Right lobe of liver (tissue), 6 donors: ENCODE results near the gene MB21D2. TPM values are rescaled to one million over a fixed set of nuclear protein-coding genes. Genes with fewer than 3 reads are reported as not detected.

Source experiments
- ATAC-seq, 4 donors: fragments of 200-7000 bp; cut with Tn5 transposase; one replicate each; pipeline ENCODE4 v1.9.1; 2020; ENCODE audit warnings: mild to moderate bottlenecking in 4 of 4, moderate library complexity in 4 of 4
- DNase-seq, 3 donors: peaks; one replicate each; pipeline ENCODE4 v3.0.0-alpha.2; 2020
- H3K27ac ChIP-seq, 3 donors: fragments of 200-600 bp; one replicate each; pipeline ENCODE4 v1.8.0; 2022
- H3K27me3 ChIP-seq, 2 donors: fragments of 200-600 bp; one replicate each; pipeline ENCODE4 v1.8.0; 2022
- H3K36me3 ChIP-seq, 4 donors: fragments of 200-600 bp; sonication (generic) in 1 of 4; one replicate each; pipeline versions ENCODE4 v1.5.1 to v1.8.0; 2017 to 2022; ENCODE audit warnings: control low read depth in 1 of 4
- H3K4me1 ChIP-seq, 4 donors: fragments of 200-600 bp; sonication (generic) in 1 of 4; one replicate each; pipeline versions ENCODE4 v1.5.1 to v1.8.0; 2017 to 2022; ENCODE audit warnings: control low read depth in 1 of 4
- H3K4me3 ChIP-seq, 3 donors: fragments of 200-600 bp; one replicate each; pipeline ENCODE4 v1.8.0; 2022
- H3K9me3 ChIP-seq, 4 donors: fragments of 200-600 bp; sonication (generic) in 1 of 4; one replicate each; pipeline versions ENCODE4 v1.5.1 to v1.8.0; 2017 to 2022; ENCODE audit warnings: control low read depth in 1 of 4
- POLR2A ChIP-seq: fragments of 450-650 bp; IDR thresholded peaks from one replicate; pipeline ENCODE4 v1.6.1; 2017; ENCODE audit warnings: antibody characterized with exemption, mild to moderate bottlenecking
- WGBS: methylation state at CpG from one replicate; pipeline ENCODE4 v1.1.6; 2018; ENCODE audit warnings: low coverage, low lambda C conversion rate; ENCODE audit not compliant: insufficient coverage; ENCODE audit errors: missing lambda C conversion rate; 5-methylcytosine and 5-hydroxymethylcytosine counted together
- intact Hi-C, 2 donors: fragments of 100-400 bp; cut with DNase I; formaldehyde crosslinking; loops; one replicate each; pipeline versions ENCODE4 v1.11.2 to v1.14.1; 2022
- total RNA-seq, 6 experiments: library from RNA; depleted of rRNA in 2 of 6; stranded (reverse); fragments of >200 nt in 2 of 6; fragmentation: NEBNext Ultra II Directional in 3 of 6; extraction: Animal tissue kit (Norgen Biotek cat#: 25700) in 3 of 6; gene quantifications; one replicate each; pipeline versions ENCODE4 v1.1.0 to v1.2.4, GENCODE V29; 2016 to 2023
- TF ChIP-seq, protein P1 (sequence below), 4 donors: fragments of 200-600 bp in 3 of 4; fragments of 450-650 bp in 1 of 4; IDR thresholded peaks; one replicate each; pipeline versions ENCODE4 v1.5.1 to v1.8.0; 2016 to 2022; ENCODE audit warnings: antibody characterized with exemption in 4 of 4, mild to moderate bottlenecking in 2 of 4
- donor health status: DM: no; HTN: yes; CAD: no.
- donor health status: DM: no; HTN: no; CAD: no.
- donor health status: DM: no; HTN: no; CAD: no.
- donor health status: DM: no; HTN: yes; CAD: no.
- donor health status: DM: no; HTN: yes; CAD: no.

The MB21D2 gene
- total RNA-seq, 6 experiments from 2014 or later = 0.15 to 0.86 (median 0.31) TPM; not detected in 1

DNA sequence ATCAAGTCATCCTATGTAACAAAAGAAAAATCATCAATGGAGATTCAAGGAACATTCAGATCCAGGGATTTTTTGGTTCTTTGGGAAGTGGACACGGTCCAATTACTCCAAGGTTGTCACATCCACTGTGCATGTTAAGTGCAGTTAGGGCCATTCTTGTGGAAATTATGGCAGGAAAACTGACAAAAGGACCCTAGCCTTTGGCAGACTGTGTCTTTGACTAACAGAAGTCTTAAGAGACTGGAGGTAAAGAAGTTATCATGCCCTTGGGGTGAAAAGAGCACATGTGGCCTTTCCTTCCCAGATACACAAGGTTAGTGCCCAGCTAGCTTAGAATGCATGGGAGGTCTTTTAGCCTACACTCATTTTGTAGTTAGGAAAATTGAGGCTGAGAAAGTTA is 74.9 kb downstream of the MB21D2 start:
- TF ChIP-seq, protein P1, sequence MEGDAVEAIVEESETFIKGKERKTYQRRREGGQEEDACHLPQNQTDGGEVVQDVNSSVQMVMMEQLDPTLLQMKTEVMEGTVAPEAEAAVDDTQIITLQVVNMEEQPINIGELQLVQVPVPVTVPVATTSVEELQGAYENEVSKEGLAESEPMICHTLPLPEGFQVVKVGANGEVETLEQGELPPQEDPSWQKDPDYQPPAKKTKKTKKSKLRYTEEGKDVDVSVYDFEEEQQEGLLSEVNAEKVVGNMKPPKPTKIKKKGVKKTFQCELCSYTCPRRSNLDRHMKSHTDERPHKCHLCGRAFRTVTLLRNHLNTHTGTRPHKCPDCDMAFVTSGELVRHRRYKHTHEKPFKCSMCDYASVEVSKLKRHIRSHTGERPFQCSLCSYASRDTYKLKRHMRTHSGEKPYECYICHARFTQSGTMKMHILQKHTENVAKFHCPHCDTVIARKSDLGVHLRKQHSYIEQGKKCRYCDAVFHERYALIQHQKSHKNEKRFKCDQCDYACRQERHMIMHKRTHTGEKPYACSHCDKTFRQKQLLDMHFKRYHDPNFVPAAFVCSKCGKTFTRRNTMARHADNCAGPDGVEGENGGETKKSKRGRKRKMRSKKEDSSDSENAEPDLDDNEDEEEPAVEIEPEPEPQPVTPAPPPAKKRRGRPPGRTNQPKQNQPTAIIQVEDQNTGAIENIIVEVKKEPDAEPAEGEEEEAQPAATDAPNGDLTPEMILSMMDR (IDR thresholded peaks at IDR 0.05) = no peak
- no peak for TF ChIP-seq POLR2A
- WGBS = 33% methylated on average over 1 of the region's 1 CpG
- H3K4me1 ChIP-seq = no peaks in the 10 kb centered on the region

DNA sequence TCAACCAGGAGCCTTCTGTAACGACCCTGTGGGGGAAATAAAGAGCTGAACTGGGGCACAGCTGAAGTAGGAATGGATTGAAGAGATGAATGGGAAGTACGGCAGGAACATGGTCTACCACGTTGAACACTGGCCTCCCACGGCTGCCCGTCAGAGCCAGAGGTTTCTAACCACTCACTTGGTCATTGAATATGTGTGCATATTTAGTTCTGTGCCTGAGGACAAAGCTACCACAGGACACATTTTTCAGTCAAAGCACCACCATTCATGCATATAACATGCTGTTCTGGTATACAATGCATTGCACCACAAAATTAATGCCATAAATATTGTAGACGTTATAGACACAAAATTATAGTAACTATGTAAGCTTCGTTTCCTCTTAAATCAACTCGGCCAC is 75.5 kb downstream of the MB21D2 start:
- 71% methylated on average over 5 of the region's 8 CpGs for WGBS
- Histone ChIP-seq H3K4me3 (no peak overlapping the region), H3K27ac (no peak overlapping the region), H3K4me1 (no peaks in the 10 kb centered on the region), H3K36me3 (no peaks in the 10 kb centered on the region), H3K27me3 (no peaks in the 10 kb centered on the region), H3K9me3 (no peaks in the 10 kb centered on the region)
- no peak for DNase-seq
- no peak for TF ChIP-seq POLR2A
- TF ChIP-seq, protein P1 (IDR thresholded peaks at IDR 0.05) = no peak
- ATAC-seq = no peak
- intact Hi-C loops = no loop called here

More for the DNA sequence above, 74.9 kb downstream of the MB21D2 start:
- ATAC-seq (no peak), DNase-seq (no peak)
- no peak overlapping the region for H3K27ac ChIP-seq
- intact Hi-C loops = no loop called here
- no peak overlapping the region for H3K4me3 ChIP-seq
- no peaks in the 10 kb centered on the region for H3K36me3 ChIP-seq
- no peaks in the 10 kb centered on the region for H3K9me3 ChIP-seq
- H3K27me3 ChIP-seq = no peaks in the 10 kb centered on the region

DNA sequence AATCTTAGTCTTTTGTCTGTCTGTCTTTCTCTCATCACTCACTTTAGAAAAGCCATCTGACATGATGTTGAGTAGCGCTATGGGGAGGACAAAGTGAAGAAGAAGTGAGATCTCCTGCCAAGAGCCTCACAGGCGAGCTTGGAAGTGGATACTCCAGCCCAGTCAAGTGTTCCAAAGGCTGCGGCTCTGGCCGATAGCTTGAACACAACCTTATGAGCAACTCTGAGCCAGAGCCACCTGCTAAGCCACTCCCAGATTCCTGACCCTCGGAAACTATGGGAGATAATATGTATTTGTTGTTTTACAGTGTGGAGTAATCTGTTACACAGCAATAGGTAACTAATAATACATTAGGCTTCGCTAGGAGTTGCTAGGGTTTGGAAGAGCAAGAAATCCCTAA is 76.2 kb downstream of the MB21D2 start:
- no peaks in the 10 kb centered on the region for H3K27me3 ChIP-seq
- no peaks in the 10 kb centered on the region for H3K4me1 ChIP-seq
- no peak overlapping the region for H3K27ac ChIP-seq
- no peaks in the 10 kb centered on the region for H3K9me3 ChIP-seq
- 65% methylated on average over 5 of the region's 6 CpGs for WGBS
- TF ChIP-seq POLR2A = no peak
- TF ChIP-seq, protein P1 (IDR thresholded peaks at IDR 0.05) = no peak
- H3K36me3 ChIP-seq = no peaks in the 10 kb centered on the region
- ATAC-seq (no peak), DNase-seq (no peak)
- intact Hi-C loops = no loop called here
- no peak overlapping the region for H3K4me3 ChIP-seq

DNA sequence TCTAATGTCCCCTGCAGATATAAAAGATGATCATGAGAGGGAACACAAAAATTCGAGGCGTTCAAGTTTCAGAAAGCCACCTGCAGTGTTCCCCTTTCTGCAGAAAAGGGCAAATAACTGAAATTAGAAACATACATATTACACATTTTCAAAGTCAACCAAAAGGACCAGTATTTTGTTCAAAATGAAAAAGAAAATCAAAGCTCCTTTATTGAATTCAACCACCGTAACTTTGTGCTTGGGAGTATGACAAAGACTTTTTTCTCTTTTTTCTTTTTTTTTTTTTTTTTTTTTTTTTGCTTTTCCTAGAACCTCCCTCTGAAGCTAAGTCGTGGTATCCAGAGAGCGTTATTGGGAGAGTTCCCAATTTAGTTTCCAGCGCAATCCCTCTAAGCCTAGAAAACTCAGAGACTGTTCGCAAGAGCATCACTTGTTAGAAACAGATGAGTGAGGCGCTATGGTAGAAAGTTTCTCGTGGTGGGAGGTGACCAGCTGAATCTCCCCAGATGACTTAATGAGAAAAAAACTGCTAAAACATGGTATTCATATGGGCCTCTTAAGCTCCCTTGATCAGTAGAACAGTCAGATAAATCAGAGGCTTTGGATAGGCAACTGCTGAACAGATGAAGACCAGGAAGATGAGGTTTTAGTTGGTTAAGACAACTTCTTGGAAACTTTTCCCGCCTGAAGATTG is 77.4 kb downstream of the MB21D2 start:
- intact Hi-C loops = no loop called here
- H3K27me3 ChIP-seq = no peaks in the 10 kb centered on the region
- TF ChIP-seq POLR2A = no peak
- TF ChIP-seq, protein P1 (IDR thresholded peaks at IDR 0.05) = no peak
- H3K4me1 ChIP-seq = no peaks in the 10 kb centered on the region
- DNase-seq (no peak), ATAC-seq (no peak)
- WGBS = 78% methylated on average over 10 of the region's 10 CpGs
- H3K36me3 ChIP-seq = no peaks in the 10 kb centered on the region
- no peak overlapping the region for H3K4me3 ChIP-seq
- H3K27ac ChIP-seq = no peak overlapping the region
- no peaks in the 10 kb centered on the region for H3K9me3 ChIP-seq
